ENCODE results near the gene CACNA2D1.

The CACNA2D1 gene

DNA sequence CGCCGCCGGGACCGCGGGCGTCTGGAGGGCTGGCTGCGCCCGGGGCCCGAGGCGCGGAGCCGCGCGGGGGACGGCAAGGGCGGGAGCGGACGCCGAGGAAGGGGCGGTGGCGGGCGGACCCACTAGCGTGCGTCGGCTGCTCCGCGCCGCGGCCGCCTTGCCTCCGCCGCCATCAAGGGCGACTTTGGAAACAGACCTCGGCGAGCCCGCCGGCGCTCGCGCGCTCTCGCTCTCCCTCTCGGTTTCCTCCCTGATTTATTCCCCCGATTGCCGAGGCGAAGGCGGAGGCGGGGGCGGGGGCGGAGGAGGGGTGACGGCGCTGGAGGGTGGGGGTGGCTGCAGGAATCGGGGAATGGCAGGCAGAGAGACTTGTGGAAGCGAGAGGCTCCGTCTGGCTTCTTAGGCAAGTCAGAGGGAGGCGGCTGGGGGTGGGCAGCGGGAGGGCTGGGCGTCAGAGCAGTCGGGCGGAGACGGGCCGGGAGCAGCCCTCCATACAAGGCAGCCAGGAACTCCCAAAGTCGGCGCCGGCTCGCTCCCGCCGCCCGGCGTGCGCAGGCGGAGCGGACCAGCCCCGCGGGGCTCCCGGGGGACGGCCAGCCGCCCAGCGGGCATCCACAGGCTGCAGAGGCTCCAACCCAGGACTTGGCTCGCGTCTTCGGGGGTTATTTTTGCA, at the start of gene CACNA2D1:
Gene CACNA2D1, minus strand, starts transcription at position 231 of the 673 bp plus-strand sequence.
- peak; percentile 7 for DNase-seq

DNA sequence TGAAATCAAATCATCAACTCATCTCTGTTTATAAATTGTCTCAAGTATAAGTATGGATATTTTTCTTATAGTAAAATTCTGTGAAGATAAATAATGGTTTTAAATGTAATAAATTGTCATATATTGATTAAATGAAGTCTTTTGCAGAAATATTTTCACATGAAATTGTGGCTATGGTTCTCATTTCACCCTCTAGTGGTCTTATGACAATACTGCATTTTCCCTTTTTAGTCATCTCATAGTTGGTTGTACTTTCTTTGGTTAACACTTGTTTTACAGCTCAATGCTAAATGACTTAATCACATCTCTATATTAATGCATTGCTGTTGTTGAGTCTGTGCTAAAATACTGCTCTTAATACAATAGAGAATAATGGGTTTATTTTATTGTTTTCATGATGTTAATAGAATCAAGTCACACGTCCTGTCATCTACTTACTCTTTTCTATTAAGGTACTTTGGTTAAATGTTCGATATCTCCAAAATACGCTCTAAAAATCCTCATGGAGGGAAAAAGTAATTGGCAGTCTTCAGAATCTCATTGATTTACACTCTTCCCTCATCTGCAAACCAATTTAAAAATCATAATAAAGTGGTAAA, 38.0 kb upstream of the CACNA2D1 start:
- DNase-seq: no peak

DNA sequence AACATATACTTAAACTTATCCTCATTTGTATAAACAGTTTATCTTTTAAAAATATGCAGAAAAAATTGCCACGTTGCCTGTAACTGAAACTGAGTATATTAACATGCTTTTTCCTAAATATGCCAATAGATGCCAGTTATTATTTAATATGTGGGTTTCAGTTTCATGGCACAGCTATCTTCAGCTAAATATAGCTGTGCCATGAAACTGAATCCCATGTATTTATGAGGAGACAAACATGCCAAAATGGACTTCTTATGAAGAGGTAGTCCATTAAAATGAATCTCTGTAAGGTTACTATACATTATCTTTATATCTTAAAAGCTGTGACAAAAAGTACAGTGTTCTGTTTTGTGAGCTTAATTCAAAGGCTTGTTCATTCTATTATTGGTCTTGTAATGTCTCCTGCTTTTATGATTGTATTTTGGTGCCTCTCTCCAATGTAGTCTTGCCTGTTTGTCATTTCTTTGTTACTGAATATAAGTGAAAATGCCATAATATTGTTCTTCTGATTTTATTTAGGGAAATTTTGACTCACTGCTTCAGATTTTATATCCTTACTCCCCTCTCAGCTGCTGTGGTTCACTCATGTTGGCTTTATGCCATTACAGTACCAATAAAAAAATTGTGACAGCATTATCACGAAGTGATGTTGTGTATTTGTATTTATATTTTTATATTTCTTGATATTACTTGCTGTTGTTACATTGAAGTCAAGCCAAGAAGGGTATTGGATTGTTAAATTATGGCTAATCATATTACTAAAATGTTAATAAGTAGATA, 34.3 kb upstream of the CACNA2D1 start:
- no peak for DNase-seq

DNA sequence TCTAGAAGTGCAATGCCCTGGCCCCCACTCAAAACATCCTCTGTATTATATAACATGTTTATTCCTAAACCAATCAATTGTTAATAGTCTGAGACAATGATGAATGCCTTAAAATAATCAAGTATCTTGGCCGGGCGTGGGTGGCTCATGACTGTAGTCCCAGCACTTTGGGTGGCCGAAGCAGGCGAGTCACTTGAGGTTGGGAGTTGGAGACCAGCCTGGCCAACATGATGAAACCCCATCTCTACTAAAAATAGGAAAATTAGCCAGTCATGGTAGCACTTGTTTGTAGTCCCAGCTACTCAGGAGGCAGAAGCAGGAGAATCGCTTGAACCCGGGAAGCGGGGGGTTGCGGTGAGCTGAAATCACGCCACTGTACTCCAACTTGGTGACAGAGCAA, 29.4 kb upstream of the CACNA2D1 start:
- DNase-seq: no peak

DNA sequence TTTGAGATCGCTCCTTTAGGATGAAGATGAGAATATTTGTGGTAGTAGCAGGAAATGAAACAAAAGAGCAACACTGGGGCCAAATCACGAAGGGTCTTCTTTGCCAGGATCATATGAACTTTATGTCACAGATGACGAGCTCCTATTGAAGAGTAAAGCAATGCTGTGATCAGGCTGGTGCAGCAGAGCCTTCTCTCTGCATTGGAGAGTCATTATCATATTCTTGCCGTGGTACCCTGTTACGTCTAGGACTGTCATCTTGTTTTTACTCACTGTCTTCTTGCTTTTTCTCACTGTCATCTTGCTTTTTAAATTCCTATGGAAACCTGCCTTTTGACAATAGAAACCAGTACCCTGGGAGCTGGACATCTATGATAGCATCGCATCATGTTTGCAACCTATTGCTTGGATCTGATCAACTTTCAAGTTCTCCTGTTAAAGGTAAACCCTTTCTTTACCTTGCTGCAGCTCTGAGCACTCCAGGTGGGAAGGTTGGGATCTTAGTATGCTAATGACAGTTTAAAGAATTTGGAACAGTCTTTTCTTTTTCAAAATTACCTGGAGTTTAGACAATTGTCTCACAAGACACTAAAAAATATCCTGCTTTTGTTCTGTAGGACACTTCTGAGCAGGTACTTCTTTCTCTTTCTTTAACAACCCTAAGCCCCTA, 27.9 kb upstream of the CACNA2D1 start:
- DNase-seq: no peak

DNA sequence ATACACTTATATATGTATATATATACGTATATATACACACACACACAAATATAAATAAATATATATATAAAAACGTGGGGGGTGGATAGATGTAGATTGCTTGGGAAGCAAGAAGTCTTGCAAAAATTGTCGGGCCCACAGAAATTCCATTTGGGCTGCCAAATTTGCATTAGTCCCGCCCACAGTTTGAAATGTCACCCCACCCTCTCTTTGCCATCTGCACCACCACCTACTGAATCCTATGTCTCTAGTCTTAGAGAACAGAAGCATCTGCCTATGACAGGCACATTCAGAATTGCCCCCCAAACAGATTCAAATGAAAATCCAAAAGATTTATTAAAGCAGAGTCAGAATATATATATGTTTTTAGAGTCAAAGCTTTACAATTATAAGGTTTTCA, 25.6 kb upstream of the CACNA2D1 start:
- no peak for DNase-seq

DNA sequence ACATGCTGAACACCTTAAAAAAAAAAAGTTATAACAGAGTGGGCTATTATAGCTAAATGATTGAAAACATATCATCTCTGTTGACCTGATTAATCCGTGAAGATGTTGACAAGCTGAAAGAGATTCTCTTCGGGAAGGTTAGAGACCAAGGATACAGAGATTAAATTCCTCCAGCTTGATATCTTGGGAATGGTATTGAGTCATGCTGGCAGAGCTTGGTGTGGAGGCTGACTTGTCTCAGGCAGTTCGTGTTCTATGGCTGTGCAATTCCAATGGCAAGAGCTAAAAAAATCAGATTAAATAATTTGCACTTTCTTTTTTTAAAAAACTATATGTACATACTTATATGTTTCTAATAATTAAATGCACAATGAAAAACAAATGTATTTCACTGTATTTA, 24.9 kb upstream of the CACNA2D1 start:
- DNase-seq: no peak

DNA sequence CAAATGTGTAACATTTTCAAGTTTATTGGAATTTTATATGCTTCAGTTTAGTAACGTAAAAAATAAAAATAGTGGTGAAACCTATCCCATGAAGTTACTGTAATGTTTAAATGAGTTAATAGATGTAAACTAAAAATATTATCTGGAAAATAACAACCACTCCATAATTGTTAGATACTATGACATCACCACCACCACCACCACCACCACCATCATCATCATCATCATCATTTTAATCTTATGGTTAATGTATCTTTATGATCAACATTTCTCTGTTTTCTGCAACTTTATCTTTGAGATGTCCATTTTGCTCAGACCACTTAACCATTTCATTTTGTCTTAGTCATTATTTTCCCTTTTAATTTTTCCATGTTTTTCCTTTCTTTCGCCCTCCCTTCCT, 23.4 kb upstream of the CACNA2D1 start:
- no peak for DNase-seq

DNA sequence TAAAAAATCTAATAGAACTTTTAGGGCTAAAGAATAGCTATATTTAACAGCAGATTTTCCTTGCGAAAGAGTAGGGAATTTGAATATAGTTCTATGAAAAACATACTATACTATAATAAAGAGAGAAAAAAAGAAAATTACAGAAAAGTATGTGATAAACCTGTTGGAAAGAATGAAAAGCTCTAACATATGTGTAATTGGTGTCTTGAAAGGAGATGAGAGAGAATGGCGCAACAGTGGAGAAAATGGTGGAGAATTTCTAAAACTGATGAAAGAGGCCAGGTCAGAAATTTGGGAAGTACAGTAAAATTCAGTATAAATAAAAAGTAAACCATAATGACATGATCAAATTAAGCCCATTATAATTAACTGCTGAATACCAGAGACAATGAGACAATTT, 20.8 kb upstream of the CACNA2D1 start:
- no peak for DNase-seq

DNA sequence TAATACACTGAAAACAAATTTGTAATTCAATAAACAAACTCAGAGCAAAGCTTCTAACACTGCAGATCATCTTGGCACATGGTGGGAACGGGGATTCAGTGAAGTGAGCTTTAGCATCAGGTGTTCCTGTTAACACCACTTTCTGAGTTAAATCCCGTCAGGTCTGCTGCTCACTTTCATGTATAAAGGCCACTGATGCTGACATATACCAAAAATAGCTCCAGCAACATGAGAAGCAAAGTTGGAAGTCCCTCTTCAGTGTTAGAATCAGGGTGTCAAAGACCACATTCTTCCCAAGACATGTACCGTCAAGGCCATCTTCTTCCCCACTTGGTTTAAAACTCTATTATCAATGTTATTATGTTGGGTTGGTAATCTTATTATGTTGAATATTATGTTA, 11.7 kb upstream of the CACNA2D1 start:
- no peak for DNase-seq

DNA sequence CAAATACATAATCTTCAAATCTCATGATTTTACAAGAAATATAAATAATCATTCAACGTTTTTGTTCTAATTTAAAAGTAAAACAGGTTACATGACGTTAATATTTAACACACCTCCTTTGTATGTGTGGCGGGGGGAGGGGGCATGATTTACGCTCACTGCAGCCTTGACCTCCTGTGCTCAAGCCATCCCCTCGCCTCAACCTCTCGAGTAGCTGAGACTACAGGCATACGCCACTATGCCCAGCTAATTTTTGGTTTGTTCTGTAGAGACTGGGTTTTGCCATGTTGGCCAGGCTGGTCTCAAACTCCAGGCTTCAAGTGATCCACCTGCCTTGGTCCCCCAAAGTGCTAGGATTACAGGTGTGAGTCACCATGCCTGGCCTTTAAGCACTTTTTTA, 7.2 kb upstream of the CACNA2D1 start:
- DNase-seq: no peak

DNA sequence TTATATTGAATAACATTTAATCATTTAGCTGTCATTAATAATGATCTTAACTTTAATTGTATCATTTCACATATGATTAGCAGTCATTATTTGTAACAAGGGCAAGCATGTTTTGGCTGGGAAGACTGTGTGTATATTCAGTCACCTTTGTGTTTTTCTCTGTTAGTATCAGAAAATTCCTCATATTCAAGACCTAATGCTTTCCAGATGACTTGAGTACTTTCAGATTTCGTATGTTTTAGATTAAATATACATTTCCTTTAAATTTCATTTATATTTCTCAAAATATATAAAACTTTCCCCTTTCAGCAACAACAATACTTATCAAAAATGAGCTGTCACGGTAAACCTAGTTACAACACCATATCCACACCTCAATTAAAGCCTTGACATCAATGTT, 6.3 kb upstream of the CACNA2D1 start:
- DNase-seq: no peak

DNA sequence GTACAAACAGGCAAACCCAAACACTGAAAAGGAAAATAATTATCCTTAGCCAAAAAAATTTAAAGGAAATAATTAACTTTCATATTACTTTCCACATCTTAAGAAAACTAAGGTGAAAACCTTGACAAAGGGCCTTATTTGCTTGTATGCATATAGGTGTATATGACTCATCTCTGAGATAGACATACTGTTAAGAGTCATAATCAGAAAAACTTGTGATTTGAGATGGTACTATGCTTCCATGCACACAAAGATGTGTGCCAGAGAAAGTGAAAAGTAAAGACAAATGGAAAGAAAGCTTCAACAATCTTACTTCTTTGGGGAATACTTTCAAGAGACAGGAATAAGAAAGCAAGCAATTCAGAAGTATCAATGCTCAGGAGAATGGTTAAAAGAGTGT, 3.3 kb upstream of the CACNA2D1 start:
- DNase-seq: no peak

DNA sequence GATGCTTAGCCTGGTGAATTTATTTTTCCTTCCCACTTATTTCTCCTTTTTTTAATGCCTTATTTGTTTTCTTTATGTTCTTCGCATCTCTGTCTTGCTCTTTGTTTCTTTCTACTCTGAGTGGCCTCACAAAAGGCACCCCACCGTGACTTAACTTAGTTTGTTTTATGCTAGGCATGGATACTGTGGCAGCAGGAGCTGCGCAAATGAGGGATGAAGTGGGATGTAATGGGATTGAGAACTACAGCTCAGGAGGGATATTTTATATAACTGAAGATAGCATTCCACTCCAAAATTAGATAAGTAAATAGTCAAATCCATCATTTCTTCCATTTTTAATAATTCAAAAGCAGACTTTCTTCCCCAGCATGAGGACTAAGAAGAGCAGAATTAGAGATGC, 1.7 kb upstream of the CACNA2D1 start:
- no peak for DNase-seq

DNA sequence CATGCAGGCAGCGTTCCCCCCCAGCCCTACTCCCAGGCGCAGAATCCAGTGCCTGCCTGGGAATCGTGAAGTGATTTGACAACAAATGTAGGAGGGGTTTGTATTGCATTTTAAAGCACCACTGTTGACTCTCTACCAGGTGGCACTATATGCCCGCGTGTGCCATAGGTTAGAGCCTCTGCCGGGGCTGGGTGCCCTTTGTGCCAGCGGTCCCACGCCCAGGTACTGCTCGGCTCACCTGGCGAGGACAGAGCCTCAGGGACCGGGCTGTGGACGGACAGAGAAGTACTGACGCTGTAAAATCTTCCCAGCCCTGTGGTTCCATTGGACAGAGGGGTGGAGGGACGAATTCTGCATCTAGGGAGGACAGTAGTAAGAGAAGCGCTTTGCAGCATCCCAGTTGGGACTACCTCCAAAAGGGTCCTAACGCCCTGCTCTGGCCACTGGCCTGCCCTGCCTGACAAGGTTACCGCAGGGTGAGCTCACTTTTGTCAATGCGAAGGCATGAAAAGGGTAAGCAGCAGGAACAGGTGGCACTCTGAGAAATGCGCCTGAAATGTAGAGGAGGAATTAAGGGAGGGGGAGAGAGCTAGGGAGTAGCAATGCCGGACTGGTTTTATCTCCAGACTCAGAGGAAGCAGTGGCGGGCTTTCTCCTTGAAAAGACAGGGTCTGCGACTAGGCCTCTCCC, 788 bp upstream of the CACNA2D1 start:
- DNase-seq: no peak

DNA sequence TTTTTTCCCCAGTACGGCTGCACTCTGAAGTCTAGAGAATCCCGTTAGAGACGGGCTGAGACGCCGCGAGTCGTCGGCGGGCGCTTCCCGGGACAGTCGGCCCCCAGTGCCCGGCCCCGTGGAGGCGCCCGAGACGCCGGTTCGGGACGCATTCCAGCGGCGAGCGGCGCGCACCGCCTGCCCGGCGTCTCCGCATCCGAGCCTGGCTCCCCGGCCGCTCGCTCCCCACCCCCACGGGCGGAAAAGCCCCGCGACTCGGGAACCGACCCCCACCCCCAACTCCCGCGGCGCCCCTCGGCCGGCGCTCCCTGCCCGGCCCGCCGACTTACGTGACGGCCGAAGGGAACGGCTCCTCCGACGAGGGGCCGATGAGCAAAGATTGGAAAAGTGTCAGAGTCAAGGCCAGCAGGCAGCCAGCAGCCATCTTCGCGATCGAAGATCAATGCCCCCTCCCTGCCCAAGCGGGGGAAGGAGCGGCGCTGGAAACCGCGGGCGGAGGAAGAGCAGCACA, 486 bp downstream of the CACNA2D1 start:
- peak; percentile 10 for DNase-seq

DNA sequence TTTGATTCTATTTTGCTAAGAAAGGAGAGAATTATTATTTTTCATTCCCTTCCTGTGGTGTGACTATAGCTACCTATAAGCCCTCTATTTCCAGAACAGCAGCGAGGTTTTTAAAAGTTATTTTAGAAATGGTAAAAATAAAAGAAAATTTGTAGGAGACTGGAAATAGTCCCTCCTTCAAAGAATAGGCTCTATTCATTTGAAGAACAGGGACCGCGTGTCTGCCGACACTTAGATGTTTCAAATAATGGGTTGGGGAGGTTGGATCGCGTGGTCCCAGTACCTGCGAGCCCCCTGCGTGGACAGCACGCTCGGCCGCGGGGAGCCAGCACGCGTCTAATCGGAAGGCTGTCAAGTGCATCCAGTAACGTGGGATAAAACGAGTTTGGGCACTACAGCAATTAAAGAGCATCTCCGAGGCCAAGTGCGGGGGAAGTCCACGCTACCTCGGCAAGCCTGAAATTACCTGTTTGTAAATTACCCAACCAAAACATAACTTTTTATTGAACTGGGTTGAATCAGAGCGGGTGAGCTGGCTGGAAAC, 1.0 kb downstream of the CACNA2D1 start:
- peak; percentile 5 for DNase-seq

DNA sequence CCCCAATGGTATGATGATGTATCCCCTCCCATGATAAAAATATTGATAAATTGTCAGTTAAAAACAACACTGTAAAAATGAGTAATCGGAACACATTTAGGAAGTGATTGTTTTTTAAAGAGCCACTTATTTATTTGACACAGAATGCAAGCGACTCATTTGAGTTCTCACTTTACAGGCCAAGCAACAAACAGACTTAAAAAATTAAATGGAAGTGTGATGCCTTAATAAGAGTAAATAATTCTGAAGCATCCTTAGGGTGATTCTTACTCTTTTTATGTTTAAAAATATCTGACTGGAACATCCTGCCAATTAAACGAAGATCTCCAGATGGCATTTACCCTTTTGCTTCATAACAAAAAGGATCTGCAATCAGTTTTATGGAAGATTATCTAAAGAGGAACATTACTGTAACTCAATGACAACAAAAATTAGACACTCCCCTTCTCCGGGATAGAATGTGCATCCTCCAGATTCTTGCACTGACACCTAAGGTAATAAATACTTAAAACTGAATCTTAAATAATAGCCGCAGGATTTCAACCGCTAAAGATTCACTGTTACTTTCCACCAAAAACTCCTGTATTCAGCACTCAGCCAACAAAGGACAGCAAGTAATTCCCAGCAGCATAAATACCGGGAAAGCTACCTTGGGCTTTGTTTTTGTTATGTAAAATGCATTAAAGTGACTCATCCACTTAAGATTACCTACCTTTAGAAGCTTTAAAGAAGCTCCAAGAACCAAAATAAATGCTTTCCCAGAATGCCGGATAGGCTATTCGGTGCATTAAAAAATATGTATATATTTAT, 1.7 kb downstream of the CACNA2D1 start:
- no peak for DNase-seq

DNA sequence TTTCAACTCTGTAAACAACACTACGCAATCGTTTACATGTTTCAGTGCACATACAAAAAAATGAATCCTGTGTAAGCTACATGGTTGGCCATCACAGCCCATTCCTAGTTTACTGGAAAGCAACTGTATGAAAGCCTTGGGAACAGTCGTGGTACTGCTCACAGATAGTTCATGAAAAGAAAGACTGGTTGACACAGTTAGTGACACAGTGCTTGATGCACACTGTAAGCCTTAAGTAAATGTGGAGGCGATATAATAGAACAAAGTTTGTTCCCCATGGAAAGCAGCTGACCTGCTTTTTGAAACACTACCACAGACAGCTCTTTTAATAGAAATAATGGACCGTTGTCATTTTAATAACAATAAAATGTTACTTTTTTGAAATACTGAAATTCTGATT, 5.1 kb downstream of the CACNA2D1 start:
- DNase-seq: no peak

DNA sequence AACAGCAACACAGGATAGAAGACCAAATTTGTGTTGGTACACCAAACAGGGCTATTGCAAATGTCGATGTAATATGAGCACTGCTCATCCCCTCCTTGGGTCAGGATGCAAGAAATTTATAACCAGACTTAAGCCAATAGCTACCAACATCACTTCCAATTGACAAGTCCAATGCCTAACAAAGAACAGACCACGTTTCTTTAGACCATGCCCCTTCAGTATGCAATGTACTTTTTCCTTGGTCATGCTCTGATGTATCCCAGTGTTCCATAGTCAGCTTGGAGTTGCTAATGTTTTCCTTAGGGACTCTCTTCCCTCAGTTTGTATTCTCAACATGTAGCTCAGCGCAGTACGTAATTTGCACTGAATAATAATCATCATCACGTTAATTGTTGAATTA, 7.8 kb downstream of the CACNA2D1 start:
- no peak for DNase-seq

DNA sequence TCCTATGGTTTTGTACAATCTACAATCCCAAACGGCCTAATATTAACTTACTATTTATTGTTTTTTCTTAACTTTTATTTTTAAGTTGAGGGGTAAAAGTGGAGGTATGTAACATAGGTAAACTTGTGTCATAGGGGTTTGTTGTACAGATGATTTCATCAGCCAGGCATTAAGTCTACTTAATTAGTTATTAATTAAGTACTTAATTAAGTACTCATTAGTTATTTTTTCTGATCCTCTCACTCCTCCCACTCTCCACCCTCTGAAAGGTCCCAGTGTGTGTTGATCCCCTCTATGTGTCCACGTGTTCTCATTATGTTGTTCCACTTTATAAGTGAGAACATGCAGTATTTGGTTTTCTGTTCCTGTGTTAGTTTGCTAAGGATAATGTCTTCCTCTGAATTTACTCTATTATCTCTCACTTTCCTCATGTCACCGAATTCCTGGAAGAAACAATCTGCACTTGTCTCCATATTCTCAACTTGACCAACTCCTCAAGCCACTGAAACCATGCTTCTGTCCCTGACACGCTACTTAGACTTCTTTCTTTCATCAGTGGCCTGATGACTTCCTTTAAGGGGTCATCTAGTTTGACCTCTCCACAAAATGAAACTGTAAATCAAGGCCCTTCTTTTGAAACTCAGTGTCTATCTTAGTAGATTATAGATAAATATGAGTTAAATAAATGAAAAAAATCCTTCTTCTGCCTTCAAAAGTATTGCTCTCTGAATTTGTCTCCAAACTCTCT, 9.1 kb downstream of the CACNA2D1 start:
- no peak for DNase-seq

Measured in stimulated activated CD4-positive, alpha-beta T cell treated with anti-CD3 and anti-CD28 coated beads, Interleukin-15, amount 100 ng/mL, for 24 hours (primary cell).